Ovary (tissue), 3 donors: ENCODE measurements around the gene MSH3.

Experiments
- POLR2A ChIP-seq: fragments of 450-650 bp; IDR thresholded peaks from one replicate; pipeline ENCODE4 v1.6.1; 2017; ENCODE audit warnings: antibody characterized with exemption, mild to moderate bottlenecking, moderate library complexity
- TF ChIP-seq, protein P1 (sequence below), 3 donors: fragments of 450-650 bp in 2 of 3; fragments of 200-600 bp in 1 of 3; IDR thresholded peaks; one replicate each; pipeline versions ENCODE4 v1.5.1 to v1.8.0; 2016 to 2022; ENCODE audit warnings: antibody characterized with exemption in 3 of 3, mild to moderate bottlenecking in 1 of 3
- donor health status: DM: no; HTN: no; CAD: no.

DNA sequence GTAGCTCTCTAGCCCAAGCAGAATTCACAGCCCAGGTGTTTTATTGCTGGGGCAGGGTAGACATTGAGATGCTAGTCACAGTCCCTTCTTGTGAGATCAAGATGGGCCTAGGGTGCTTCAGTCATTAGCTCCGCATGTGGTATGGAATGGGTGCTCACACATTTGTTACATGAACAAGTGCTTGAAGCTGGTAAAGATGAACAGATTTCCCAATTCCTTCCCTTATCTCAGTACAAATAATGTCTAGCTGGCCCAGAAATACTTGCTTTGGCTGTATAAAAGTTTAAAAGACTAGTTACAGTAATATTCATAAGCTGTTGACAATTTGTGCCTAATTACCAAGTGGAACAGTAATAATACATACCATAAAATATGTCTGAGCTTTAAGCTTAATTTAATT is 143.7 kb downstream of the MSH3 start:
- TF ChIP-seq, protein P1, sequence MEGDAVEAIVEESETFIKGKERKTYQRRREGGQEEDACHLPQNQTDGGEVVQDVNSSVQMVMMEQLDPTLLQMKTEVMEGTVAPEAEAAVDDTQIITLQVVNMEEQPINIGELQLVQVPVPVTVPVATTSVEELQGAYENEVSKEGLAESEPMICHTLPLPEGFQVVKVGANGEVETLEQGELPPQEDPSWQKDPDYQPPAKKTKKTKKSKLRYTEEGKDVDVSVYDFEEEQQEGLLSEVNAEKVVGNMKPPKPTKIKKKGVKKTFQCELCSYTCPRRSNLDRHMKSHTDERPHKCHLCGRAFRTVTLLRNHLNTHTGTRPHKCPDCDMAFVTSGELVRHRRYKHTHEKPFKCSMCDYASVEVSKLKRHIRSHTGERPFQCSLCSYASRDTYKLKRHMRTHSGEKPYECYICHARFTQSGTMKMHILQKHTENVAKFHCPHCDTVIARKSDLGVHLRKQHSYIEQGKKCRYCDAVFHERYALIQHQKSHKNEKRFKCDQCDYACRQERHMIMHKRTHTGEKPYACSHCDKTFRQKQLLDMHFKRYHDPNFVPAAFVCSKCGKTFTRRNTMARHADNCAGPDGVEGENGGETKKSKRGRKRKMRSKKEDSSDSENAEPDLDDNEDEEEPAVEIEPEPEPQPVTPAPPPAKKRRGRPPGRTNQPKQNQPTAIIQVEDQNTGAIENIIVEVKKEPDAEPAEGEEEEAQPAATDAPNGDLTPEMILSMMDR (IDR thresholded peaks at IDR 0.05) = no peak
- no peak for TF ChIP-seq POLR2A
